Measurements from ENCODE around the gene TSPAN33.

TSPAN33 gene

DNA sequence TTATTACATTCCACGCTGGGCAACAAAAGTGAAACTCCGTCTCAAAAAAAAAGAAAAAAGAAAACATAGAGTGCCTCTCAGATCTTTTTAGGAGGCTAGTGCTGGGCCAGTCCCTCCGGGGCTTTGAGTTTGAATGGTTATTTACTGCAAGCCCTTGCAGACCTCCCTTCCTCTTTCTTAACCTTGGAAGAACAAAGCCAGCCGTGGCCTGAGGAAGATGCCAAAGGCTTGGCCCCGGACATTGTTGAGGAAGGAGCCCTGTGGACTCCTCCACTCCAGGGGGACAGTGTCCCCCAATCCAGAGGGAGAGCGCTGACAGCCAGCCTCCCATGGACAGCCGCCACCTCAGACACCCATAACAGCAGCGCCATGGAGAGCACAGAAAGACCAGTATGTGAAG lies 5.0 kb downstream of the TSPAN33 start:
- no peaks in the 10 kb centered on the region for H3K4me1 ChIP-seq
- H3K27me3 ChIP-seq (ENCODE audit: control insufficient read depth, insufficient read depth, low read length) = no peaks in the 10 kb centered on the region
- no peaks in the 10 kb centered on the region for H3K9me3 ChIP-seq (ENCODE audit: control insufficient read depth, low read length)
- H3K9ac ChIP-seq = no peak overlapping the region
- no peak overlapping the region for H3K4me2 ChIP-seq (ENCODE audit: low read length)
- no peaks in the 10 kb centered on the region for H3K36me3 ChIP-seq (ENCODE audit: control insufficient read depth, insufficient read depth, low read length)
- no peak for TF ChIP-seq CTCF (IDR thresholded peaks at IDR 0.05)
- H3K79me2 ChIP-seq = no peaks in the 10 kb centered on the region
- no peak overlapping the region for H2AFZ ChIP-seq
- H3K27ac ChIP-seq = no peak overlapping the region
- H3K4me3 ChIP-seq (ENCODE audit: low read depth, low read length) = no peak overlapping the region

DNA sequence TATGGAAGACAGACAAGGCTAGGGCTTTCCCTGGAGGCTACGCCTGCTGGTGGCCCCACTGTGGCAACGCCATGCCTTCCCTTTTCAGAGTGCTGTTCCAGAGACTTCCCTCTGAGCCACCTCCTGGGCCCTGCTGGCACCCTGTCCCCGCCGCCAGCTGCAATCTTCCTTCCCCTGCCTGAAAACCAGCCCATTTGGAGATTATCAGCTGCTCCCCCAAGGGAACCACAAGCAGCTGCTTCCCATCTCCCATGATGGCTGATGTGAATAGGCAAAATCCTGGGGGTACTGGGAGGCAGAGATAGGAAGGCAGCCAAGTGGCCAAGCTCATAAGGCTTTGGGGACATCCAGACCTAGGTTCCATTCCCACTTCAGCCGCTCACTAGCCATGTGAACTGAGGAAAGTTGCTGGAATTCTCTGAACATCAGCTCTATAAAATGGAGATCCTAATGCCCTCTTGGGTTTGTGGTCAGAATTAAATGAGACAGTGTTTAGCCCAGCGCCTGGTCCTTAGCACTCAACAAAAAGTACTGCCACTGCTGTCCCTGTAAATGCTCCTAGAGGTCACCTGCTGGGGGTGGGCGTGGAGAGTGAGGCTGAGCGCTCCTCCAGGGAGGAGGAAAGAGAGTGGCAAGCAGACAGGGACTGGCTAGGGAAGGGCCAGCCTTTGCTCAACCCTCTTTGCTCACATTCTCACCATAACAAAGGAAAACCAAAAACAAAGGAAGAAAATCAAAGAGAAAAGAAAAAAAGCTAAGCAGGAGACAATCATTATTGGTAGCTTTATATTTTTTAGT lies 5.9 kb downstream of the TSPAN33 start:
- Histone ChIP-seq H3K36me3 (ENCODE audit: control insufficient read depth, insufficient read depth, low read length) (no peaks in the 10 kb centered on the region), H3K27ac (no peak overlapping the region)

DNA sequence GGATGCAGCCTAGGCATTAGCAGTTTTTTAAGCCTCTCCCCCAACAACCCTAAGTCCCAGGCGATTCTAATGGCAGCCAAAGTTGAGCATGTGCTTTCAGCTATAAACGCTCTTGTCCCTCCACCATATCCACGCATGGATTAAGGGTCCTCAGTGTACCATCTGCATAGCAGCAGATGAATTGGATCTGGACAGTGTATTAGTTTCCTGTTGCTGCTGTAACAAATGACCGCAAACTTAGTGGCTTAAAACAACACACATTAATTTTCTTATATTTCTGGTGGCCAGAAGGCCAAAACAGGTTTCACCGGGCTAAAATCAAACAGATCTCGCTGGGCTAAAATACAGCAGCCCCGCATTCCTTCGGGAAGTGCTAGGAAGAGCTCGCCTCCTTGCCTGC lies 13.1 kb downstream of the TSPAN33 start:
- H3K36me3 ChIP-seq (ENCODE audit: control insufficient read depth, insufficient read depth, low read length) = no peaks in the 10 kb centered on the region
- H3K4me3 ChIP-seq (ENCODE audit: low read depth, low read length) = no peak overlapping the region
- no peak overlapping the region for H3K9ac ChIP-seq
- H3K9me3 ChIP-seq (ENCODE audit: control insufficient read depth, low read length) = no peaks in the 10 kb centered on the region
- no peak overlapping the region for H2AFZ ChIP-seq
- no peak overlapping the region for H3K4me2 ChIP-seq (ENCODE audit: low read length)
- no peaks in the 10 kb centered on the region for H3K79me2 ChIP-seq
- no peak overlapping the region for H3K27ac ChIP-seq
- no peaks in the 10 kb centered on the region for H3K27me3 ChIP-seq (ENCODE audit: control insufficient read depth, insufficient read depth, low read length)
- TF ChIP-seq CTCF (IDR thresholded peaks at IDR 0.05) = no peak
- peaks cover 2% of the 10 kb centered on the region for H3K4me1 ChIP-seq

More for the DNA sequence above, 5.9 kb downstream of the TSPAN33 start:
- H3K4me3 ChIP-seq (ENCODE audit: low read depth, low read length) = no peak overlapping the region
- H3K4me1 ChIP-seq = no peaks in the 10 kb centered on the region
- no peaks in the 10 kb centered on the region for H3K9me3 ChIP-seq (ENCODE audit: control insufficient read depth, low read length)
- no peaks in the 10 kb centered on the region for H3K79me2 ChIP-seq
- no peak for TF ChIP-seq CTCF (IDR thresholded peaks at IDR 0.05)
- no peak overlapping the region for H3K4me2 ChIP-seq (ENCODE audit: low read length)
- H3K9ac ChIP-seq = no peak overlapping the region
- H3K27me3 ChIP-seq (ENCODE audit: control insufficient read depth, insufficient read depth, low read length) = no peaks in the 10 kb centered on the region
- no peak overlapping the region for H2AFZ ChIP-seq

DNA sequence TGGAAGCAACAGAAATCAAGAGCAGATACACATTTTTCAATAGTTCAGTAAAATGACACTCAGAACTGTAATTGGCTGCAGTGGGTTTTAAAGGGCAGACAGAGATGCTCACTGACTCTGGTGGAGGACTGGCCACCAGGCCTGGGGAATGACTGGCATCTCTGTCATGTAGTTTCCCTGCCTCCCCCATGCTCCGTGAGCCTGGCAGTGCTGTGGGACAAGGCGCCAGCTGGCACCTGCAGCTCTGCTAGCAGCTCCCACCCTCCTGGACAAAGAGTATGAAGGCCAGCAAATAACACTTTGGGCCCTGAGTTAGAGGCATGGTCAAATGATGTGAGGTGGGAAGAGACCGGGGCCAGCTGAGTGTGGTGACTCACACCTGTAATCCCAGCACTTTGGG lies 15.0 kb downstream of the TSPAN33 start:
- H3K4me2 ChIP-seq (ENCODE audit: low read length) = no peak overlapping the region
- TF ChIP-seq CTCF (IDR thresholded peaks at IDR 0.05) = no peak
- no peak overlapping the region for H2AFZ ChIP-seq

More for the DNA sequence above, 15.0 kb downstream of the TSPAN33 start:
- no peaks in the 10 kb centered on the region for H3K9me3 ChIP-seq (ENCODE audit: control insufficient read depth, low read length)
- no peaks in the 10 kb centered on the region for H3K36me3 ChIP-seq (ENCODE audit: control insufficient read depth, insufficient read depth, low read length)
- no peak overlapping the region for H3K9ac ChIP-seq
- peaks cover 2% of the 10 kb centered on the region for H3K4me1 ChIP-seq
- H3K4me3 ChIP-seq (ENCODE audit: low read depth, low read length) = no peak overlapping the region
- no peaks in the 10 kb centered on the region for H3K27me3 ChIP-seq (ENCODE audit: control insufficient read depth, insufficient read depth, low read length)
- H3K79me2 ChIP-seq = no peaks in the 10 kb centered on the region
- no peak overlapping the region for H3K27ac ChIP-seq

Data from parathyroid adenoma (tissue), 2 donors.